ENCODE results near the gene CMKLR1.

Gene CMKLR1

GRCh38 chr12:108301346-108301745, 37.8 kb downstream of the CMKLR1 start:
- DNase-seq (ENCODE audit: low spot score), result no peak

GRCh38 chr12:108299980-108300696, 39.0 kb downstream of the CMKLR1 start:
- no peak for DNase-seq (ENCODE audit: low spot score)

GRCh38 chr12:108299516-108299915, 39.6 kb downstream of the CMKLR1 start:
- no peak for DNase-seq (ENCODE audit: low spot score)

DNA sequence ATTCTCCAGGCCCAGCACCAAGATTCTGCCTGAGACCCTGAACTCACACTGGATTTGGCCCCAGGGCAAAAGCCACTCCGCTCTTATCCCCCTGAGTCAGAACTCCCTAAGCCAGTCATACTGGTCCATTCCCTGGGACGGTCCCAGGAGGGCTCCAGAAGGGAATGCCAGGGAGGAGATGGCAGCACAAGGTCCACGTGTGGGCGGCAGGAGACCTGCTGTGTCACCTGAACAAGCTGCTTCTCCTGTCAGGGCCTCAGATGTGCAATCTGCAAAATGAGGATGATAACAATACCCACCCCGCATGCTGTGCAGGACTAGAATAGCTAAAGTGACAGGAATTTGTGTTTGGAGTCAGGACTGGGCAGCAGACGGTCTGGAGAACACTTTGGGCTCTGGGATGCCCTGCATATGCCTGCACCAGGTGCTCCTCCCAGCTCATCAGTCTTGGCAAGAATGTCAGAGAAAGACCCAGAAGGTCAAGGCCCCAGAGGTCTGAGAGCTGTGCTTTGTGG, 40.3 kb downstream of the CMKLR1 start:
- DNase-seq (ENCODE audit: low spot score), result no peak

DNA sequence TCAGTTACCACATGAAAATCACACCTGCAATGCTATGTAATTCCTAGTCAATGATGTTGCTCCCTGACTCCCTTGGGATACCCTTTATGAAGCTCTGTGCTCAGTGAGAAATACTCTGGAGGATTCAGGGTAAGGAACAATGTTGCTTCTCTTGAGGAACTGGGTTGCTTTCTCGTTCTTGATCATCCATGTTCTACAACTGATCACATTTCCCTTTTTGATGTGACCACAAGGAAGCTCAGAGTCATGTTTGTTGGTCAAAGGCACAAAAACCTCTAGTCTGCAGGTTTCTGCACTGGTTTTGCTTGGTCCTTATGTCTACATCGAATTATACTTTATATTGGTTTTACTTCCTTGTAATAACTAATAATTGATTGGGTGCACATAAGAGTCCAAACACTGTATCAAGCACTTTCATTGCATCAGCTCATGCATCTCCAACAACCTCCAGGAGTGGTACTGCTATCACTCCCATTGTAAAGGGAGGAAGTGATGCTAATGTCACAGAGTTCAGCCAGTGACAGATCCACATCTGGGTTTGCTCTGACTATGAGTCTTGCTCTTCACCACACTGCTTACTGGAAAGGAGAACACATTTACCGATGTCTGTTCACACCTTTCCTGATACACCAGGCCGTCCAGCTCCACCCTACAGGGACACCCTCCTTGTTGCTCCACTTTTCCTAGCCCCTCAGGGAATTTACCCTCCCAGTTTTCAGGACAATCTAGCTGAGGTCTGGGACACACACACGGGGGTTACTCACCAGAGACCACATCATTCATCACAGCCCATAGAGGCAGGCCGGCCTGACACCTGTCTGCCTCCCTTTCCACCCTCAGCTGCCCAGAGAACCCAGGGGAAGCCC, 41.0 kb downstream of the CMKLR1 start:
- DNase-seq (ENCODE audit: low spot score), result no peak

DNA sequence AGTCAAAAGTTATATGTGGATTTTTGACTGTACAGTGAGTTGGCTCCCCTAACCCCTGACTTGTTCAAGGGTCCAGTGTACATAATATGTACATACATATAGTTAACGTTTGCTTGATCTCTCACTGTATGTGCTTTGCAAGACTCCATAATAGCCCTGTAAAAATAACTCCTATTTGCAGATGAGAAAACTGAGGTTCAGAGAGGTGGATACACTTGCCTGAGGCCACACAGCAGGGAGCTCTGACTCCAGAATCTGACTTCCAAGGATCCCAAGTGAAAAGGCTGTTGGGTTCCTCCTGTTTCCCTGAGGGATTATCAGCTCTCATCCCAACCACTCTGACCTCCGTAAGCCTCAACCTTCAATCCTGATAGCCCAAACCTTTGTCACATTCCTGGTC, 41.7 kb downstream of the CMKLR1 start:
- no peak for DNase-seq (ENCODE audit: low spot score)

DNA sequence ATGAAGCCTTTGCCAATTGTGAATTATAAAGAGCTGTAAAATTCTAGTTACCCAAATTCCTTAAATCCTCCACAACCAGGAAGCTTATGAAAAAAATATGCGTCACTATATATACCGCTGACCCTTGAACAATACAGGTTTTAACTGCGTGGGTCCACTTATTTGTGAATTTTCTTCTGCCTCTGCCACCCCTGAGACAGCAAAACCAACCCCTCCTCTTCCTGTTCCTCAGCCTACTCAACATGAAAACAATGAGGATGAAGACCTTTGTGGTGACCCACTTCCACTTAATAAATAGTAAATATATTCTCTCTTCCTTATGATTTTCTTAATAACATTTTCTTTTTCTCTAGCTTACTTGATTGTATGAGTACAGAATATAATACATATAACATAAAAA, 42.2 kb downstream of the CMKLR1 start:
- DNase-seq (ENCODE audit: low spot score), result no peak

GRCh38 chr12:108295641-108296040, 43.5 kb downstream of the CMKLR1 start:
- no peak for DNase-seq (ENCODE audit: low spot score)

DNA sequence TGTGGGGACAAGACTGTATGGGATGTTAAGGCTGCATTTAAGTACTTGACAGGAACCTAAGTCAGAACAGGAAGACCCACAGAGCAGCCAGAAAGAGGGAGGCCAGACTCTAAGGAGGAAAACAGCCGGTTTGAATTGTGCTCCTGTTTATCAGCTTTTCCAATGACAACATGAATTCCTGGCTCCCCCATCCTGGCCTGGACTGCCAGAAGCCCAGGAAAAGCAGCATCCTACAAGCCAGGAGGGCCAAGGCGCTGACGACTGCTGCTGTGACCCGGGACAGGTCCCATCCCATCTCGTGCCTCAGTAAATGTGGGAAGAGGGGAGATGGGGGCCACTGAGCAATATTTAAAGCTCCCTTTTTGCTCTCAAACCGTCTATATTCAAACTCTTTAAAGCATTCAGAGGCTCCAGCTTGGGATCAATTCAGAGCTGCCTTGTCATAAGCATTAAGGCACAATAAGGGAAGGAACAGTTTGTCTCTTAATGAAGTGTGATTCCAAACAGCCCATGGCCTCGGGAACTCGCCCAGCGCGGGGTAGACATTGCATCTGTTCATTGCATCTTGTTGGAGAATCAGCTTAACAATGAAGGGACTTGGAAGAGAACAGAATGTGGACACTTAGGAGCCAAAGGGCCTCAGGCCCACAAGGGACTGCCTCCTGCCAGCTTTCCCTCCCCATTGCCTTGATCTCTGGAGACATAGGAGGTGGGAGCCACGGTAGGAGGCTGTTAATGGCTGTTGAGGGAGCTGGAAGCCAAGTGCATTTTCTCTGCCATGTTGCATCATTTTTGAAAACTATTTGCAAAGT, 49.6 kb downstream of the CMKLR1 start:
- no peak for DNase-seq (ENCODE audit: low spot score)

- DNase-seq (ENCODE audit: low spot score), result no peak
These were observed 51.9 kb downstream of the CMKLR1 start for GRCh38 chr12:108287227-108287626.

DNA sequence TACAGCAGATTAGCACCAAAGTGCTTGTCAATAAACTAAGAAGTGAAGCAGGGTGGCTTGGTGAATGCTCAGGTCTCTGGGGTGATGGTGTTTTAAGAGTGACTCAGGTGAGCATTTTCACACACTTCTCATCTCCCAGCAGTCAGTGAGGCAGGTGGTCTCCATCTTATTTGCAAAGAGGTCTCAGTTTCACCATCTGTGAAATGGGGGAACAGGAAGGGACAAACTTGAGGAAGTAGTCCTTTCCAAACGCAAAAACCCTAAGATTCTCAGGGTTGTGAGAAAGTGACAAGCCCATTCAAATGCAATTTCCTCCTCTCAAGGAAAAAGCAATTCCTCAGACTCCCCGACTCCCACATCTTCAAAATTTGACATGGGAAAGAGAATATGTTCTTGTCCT, 54.1 kb downstream of the CMKLR1 start:
- no peak for DNase-seq (ENCODE audit: low spot score)

DNA sequence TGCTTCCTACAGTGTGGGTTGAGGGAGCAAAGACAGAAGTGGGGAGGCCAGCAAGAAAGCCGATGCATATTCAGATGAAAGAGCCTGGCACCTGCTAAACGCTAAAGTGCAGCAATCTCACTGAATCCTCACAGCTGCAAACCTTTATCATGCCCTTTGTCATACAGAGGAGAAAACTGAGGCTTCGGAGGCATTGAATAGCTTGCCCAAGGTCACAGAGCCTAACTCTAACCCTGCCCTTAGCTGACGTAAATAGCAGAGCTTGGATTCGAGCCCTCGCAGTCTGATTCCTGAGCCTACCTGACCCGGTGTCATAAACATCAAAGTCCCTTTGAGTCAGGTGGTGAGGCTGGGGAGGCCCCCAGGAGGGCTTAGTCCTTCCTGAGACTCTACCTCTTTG, 54.9 kb downstream of the CMKLR1 start:
- no peak for DNase-seq (ENCODE audit: low spot score)

- no peak for DNase-seq (ENCODE audit: low spot score)
These were observed 56.4 kb downstream of the CMKLR1 start for GRCh38 chr12:108282676-108283075.

GRCh38 chr12:108282160-108282559, 57.0 kb downstream of the CMKLR1 start:
- no peak for DNase-seq (ENCODE audit: low spot score)

GRCh38 chr12:108277613-108278012, 61.5 kb downstream of the CMKLR1 start:
- no peak for DNase-seq (ENCODE audit: low spot score)

GRCh38 chr12:108273217-108273616, 65.9 kb downstream of the CMKLR1 start:
- no peak for DNase-seq (ENCODE audit: low spot score)

DNA sequence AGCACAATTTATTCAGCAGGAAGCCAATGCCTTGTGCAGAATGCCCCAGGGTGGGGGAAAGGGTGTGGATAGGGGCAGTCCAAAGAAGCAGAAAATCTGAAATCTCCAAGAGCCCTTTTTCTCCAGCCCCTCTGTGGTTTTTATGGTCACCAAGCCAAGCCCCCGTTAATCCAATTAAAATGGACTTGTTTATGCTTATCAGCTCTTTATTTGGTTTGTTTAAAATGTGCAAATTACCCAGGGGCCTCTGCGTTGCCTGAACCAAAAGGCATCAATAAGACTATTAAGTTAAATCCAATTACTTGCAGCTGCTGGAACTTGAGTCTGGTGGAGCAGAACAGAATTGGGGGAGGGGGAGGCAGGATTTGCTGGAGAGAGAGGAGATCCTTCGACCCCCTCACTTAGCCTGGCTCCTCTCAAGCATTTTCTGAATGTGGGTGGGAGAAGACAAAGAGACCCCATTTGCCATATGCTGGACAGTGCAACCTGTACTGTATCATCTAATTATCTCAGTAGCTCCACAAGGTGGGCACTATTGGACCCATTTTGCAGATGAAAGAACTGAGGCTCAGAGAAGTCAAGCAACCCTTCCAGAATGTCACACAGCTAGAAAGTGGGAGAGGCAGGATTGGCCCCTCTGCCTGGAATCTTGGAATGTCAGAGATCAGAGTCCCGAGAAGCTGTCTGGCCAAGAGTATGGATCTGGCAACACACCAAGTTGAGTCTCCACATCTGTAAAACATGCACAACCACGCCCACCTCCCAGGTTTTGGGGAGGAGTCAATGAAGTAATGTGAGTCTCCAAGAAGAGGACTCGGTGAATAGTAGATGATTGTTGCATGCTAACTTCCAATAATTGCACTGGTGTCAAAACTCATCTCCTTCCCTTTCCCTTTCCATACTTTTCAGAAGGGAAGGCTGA, 66.9 kb downstream of the CMKLR1 start:
- DNase-seq (ENCODE audit: low spot score), result no peak

DNA sequence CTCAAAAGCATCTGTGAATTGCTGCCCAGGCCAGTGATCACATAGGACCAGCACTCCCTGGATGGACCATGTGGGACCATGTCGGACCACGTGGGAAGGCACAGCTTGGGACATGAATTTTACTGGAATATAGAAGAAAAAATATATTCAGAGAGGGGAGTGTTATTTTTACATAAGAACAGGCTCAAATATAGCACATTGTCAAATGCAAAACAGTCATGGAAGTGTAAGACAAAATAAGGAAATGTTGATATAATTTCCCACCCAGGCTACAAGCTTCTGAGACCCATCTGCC, 68.3 kb downstream of the CMKLR1 start:
- DNase-seq (ENCODE audit: low spot score), result no peak

DNA sequence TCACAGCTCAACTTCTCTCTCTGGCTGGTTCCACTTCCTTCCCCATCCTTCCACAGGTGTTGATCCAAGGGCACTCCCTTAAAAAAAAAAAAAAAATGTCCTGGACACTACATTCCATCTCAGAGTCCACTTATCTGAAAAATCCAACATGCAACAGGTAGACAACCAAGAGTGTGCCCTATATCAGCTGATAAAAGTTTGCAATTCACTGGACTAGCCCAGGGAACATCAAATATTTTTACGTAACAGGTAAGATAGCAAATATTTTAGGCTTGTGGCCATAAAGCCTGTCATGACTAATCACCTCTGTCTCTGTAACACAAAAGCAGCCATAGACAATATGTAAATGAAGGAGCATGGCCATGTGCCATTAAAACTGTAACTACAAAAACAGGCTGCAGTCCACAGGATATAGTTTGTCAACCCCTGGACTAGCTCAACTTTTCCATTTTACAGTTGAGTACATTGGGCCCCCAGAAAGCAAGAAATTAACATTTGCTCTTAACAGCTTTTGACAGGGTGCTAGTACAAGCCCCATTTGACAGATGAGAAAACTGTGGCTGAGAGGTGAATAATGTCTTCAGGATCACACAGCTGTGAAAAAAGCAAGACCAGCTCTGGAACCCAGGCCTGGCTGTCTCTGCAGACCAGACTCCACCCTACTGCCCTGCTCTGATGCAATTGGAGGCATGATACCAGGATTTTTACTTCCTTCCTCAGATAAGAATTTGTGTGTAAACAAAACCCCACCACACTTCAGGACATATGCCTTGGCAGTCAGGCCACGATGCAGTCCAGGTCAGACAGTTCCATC, 68.9 kb downstream of the CMKLR1 start:
- no peak for DNase-seq (ENCODE audit: low spot score)

- DNase-seq (ENCODE audit: low spot score), result no peak
These were observed 69.9 kb downstream of the CMKLR1 start for GRCh38 chr12:108269224-108269623.

DNA sequence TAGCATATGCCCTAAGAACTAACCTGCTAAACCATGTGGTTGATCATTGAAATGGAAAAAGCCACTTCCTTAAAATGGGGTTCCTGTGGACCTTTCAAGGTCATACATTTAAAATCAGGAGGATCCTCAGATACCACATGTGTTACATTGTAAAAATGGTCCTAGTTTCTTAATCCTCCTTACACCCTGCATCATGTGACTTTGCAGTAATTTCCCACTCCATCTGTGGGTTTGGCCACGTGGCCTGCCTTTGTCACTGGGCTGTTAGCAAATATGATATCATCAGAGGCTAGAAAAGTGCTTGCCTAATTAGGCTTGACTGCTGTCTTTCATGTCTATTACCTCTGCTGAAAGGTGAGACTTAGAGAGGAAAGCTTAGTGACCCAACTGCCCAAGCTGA, 70.7 kb downstream of the CMKLR1 start:
- DNase-seq (ENCODE audit: low spot score), result no peak

All from putamen (tissue), 1 donor.